HG03575 (cell line): ENCODE results near the gene THAP4.

Experiments used
- ATAC-seq: cut with Tn5 transposase; IDR thresholded peaks from one replicate; pipeline ENCODE4 v1.9.1; 2021; ENCODE audit not compliant: unreplicated experiment, insufficient number of reproducible peaks, low FRiP score; ENCODE audit errors: extremely low read depth

The THAP4 gene

GRCh38 chr2:241645056-241645914 lies 8.3 kb upstream of the THAP4 start:
- ATAC-seq: no peak

DNA sequence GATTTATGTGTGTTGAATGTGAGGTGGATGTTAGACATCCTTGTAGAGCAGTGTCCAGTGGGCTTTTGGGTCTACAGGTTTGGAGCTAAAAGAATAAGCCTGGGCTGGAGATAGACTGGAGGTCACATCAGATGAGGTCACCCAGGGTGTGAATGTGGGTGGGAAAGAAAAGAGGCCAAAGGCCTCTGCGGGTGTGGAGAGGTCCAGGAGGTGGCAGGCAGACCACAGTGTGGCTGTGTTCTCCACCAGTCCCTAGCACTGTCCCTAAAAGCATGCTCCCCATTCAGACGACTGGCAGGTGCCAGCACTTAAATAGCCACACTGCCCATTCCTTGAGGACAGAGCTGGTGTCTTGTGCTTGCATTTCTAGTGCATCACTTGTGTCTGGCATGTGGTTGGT lies 4.7 kb upstream of the THAP4 start:
- no peak for ATAC-seq

- ATAC-seq: no peak
Observed at GRCh38 chr2:241640165-241640795, 3.3 kb upstream of the THAP4 start.

GRCh38 chr2:241639385-241639784 lies 2.4 kb upstream of the THAP4 start:
- ATAC-seq: no peak

GRCh38 chr2:241638940-241639339 lies 2.0 kb upstream of the THAP4 start:
- no peak for ATAC-seq

DNA sequence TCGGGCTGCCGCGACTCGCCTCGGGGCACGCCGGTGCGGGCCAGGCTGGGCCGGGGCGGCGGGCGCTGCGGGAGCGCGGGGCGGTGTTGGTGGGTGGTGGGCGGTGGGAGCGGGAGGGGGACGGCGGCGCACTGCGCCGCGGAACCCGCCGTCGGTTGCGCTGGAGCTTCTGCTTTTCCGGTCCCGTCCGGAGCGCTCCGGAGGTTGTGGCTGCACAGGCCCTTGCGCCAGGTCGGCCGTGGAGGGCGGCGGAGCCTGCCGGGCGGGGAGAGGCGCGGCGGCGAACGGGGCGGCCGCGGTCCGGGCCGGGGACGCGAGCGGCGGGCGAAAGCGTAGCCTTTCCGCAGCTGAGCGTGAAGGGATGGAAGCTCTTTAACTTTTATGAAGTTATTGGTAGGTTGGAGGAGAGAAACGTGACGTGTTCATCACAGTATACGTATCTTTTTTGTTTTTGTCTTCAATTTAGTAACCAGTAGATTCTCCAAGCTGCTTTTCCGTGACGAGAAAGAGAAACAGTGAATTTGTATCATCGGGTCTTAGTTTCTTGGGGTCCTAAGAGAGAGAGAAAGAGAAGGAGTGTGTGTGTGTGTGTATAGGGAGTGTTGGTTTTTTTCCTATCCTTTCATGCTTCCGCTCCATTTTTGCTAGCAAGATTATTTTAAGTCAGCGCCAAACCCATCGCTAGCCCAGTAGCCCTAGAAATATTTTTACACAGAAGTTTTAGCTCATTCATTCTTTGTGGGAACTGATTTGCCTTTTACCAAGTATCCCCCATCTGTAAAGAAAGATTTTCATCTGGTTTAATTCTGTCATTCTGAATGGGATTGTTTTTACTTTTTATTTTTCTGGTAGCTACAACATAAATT lies 1.1 kb upstream of the THAP4 start:
- no peak for ATAC-seq

DNA sequence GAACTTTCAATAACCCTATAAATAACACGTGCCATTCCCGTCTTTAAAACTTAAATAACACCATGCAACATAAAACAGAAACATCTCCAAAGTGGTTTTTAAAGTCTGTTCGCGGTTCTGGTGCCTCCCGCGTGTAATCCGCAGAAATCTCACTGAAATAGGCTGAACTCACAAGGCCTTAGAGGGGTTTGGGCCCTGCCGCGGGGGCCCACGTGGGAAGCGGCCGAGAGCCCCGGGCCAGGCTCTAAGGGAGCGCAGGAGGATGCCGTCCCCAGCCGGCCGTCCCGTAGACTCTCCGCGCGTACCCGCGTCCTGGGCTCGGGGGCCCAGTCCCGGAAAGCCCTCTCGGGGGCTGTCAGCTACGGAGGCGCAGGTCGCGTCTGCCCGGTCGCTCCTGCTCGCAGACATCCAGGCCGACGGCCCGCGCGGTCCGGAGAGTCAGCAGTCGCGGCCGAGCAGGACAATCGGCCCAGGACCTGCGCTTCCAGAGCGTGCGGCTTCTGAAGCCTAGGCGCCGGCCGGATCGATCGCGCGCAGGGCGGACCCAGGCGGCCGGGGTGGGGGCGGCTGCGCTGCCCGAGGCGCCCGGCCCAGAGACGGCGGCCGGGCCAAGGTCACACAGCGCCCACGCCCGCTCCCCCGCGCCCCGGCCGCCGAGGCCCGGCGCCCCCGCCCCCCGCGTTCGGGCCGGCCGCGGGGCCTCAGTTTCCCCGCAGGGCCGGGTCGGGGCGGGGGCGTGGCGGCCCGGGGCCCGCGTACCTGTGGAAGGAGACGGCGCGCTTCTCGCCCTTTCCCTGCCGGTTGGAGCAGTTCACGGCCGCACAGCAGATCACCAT lies 558 bp downstream of the THAP4 start:
- ATAC-seq: no peak

DNA sequence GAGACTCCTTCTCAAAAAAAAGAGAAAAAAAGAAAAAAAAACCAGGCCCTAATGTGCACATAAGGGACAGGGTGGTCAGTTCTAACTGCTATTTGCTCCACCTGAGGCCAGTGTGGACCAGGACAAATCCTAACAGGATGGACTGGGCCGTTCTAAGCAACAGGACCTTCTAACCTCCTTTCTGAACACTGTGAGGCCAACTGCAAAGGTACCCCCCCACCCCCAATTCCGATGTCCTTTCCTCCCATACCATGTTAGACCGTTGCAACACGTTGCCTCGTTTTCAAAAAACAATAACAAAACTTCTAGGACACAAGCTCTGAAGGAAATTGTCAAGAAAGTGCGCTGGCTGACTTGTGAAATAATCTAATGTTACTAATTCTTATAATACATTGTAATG lies 1.2 kb downstream of the THAP4 start:
- no peak for ATAC-seq

- no peak for ATAC-seq
Observed at GRCh38 chr2:241633561-241633960, 3.4 kb downstream of the THAP4 start.

DNA sequence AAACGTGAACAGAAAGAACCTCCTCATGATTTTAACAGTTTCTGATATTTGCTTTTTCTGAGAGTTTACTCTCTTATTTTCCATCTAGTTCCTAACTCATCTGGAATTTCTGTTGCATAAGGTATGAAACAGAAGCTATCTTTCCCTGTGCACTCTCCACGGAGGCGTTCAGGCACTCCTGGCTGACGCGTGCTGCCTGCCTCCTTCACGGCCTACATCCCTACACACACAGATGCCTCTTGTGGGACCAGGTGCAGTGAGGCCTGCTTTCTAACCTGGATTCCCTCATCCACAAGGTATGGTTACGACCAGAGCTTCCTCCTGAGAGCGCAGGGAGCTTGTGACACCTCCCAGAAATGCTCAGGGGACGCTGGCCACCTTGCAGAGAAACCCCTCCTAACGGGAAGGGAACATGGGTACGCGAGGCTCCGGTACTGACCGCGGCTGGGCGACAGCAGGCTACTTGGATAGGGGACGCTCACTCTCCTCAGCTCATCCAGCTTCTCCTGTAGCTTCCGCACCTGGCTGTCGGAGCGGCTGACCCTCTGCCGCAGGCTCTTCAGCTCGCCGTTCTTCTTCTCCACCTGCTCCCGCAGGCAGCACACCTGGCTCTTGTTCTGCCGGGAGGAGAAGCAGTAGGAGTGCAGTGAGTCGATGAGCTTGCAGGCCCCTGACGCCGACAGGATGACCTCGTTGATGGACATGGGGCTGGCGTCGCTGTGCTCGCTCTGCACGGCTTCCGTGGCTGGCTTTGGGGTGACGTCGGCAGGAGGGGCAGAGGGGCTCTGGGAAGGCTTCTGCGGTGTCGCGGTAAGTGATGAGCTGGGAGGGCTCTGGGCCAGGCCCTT lies 4.3 kb downstream of the THAP4 start:
- ATAC-seq: no peak

DNA sequence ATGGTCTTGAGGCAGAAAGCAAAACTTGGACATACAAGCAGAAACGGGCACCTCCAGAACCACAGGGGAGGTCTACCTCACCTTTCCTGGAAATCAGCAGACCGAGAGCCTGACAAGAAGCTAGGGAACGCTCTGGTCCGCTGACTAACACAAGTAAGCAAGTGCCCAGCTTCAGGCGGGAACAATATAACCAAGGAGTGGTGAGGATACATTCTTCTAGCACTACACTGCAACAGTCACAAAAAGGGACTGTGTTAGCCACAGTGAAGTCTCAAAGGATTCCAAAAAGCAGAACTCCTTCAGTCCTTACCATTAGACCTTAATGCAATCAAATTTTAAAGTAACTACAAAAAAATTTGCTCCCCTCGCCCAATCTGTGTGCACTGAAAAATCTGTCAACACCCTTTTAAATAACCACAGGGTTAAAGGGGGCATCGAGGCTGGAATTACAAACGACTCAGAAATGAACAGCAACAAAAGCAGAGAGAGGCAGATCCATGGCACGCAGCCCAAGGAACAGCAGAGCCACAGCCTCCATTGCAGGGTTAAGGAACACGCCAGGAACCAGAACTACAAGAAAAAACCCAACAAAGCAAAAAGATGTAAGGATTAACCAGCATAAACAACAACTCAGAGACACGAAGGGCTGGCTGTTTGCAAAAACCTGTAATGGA lies 7.1 kb downstream of the THAP4 start:
- no peak for ATAC-seq

DNA sequence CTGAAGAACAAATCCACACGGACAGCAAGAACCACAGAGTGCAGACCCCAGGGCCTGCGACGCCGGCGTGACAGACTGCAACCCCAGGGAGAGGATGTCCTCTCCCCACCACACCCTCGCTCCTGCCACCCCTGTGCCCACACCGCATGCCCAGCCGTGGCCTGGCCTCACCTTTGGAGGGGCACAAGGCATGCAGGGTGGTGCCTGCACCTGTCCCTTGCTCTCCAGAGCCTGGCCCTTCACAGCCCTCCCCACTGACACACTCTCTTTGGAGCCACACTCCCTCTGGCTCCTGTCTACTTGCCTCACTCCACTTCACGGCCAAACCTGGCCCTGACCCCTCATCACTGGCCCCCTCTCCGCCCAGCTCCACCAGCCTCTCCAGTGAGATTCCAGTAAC lies 9.3 kb downstream of the THAP4 start:
- no peak for ATAC-seq

GRCh38 chr2:241620419-241620769 lies 16.6 kb downstream of the THAP4 start:
- ATAC-seq: no peak

GRCh38 chr2:241619597-241620418 lies 17.1 kb downstream of the THAP4 start:
- ATAC-seq: no peak

- no peak for ATAC-seq
Observed at GRCh38 chr2:241618829-241619228, 18.1 kb downstream of the THAP4 start.

DNA sequence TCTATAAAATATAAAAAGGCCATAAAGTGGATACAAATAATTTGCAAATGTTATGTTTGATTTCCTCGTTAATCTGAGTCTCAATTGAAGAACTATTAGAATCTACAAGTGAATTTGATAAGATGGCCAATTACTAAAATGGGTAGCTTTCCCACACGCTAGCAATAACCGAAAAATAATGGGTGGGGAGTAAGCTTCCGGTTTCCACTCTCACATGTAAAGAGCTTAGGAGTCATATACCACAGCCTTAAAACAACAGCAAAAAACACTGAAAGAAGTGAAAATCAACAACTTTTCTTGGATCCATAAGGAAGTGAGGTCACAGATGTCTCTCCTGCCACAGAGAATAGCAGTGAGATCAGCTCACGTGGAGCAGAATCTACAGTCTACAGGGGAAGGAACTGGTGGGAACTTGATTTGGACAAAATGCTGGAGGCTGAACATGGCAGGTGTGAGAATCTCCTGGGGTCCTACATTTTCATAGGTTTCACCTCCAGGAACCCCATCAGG lies 18.6 kb downstream of the THAP4 start:
- ATAC-seq: no peak
